HG03103 (cell line): Measurements from ENCODE around the gene DCAF4L1.

Source experiments
- ATAC-seq: cut with Tn5 transposase; IDR thresholded peaks from one replicate; pipeline ENCODE4 v1.9.1; 2021; ENCODE audit warnings: low read depth; ENCODE audit not compliant: unreplicated experiment

DCAF4L1 gene

GRCh38 chr4:41989994-41990364 lies 8.4 kb downstream of the DCAF4L1 start:
- ATAC-seq = peak; percentile 3

GRCh38 chr4:41990365-41991111 lies 9.0 kb downstream of the DCAF4L1 start, which contains the start of gene SLC30A9:
TSS of gene SLC30A9 (plus strand) at chr4:41990530. CDS start at chr4:41990652, 122 bp downstream.
- ATAC-seq = peak; percentile 98

- no peak for ATAC-seq
Observed at GRCh38 chr4:41991916-41992767, 10.6 kb downstream of the DCAF4L1 start.

- ATAC-seq = no peak
Observed at GRCh38 chr4:41992967-41993857, 11.7 kb downstream of the DCAF4L1 start.

GRCh38 chr4:41994461-41994985 lies 13.0 kb downstream of the DCAF4L1 start:
- ATAC-seq = no peak

- ATAC-seq = no peak
Observed at GRCh38 chr4:41998019-41998418, 16.5 kb downstream of the DCAF4L1 start.

- no peak for ATAC-seq
Observed at GRCh38 chr4:41999321-41999720, 17.8 kb downstream of the DCAF4L1 start.

GRCh38 chr4:42008011-42008786 lies 26.6 kb downstream of the DCAF4L1 start:
- no peak for ATAC-seq

- no peak for ATAC-seq
Observed at GRCh38 chr4:42015438-42015837, 33.9 kb downstream of the DCAF4L1 start.

- ATAC-seq = no peak
Observed at GRCh38 chr4:42018451-42018850, 36.9 kb downstream of the DCAF4L1 start.
